Hair follicle dermal papilla cell (primary cell): ENCODE data around the gene POU3F3. TPM values are rescaled to one million over a fixed set of nuclear protein-coding genes. Genes with fewer than 3 reads are reported as not detected.

Experiments used
- small RNA-seq: library from RNA; depleted of rRNA; stranded (forward); fragments of <200 nt; gene quantifications from one replicate; pipeline ENCODE3, GENCODE V24; 2012
- total RNA-seq: library from RNA; depleted of rRNA; stranded (reverse); fragments of >200 nt; gene quantifications from 2 replicates; pipeline ENCODE4 v1.2.3, GENCODE V29; 2012

POU3F3 gene
- total RNA-seq: under 0.01 TPM in 1 of 2 replicates, not detected in the other

GRCh38 chr2:104853534-104854497, at the start of gene POU3F3:
Gene POU3F3 (plus strand): TSS chr2:104854115. CDS start chr2:104855511, 1,396 bp downstream.

Small RNA genes within 50 kb of the gene (small RNA-seq; reads per million reads assigned to genes)
- gene AC018730.1: not detected

Other genes starting within 250 kb of the POU3F3 start
- 14.3 and 16.3 TPM in 2 replicates for gene MRPS9, start 184.0 kb downstream of the POU3F3 start, total RNA-seq